PC-9 (cell line): Measurements from ENCODE around the gene SUB1. TPM values are rescaled to one million over a fixed set of nuclear protein-coding genes. Genes with fewer than 3 reads are reported as not detected.

ENCODE experiments used
- BruUV-seq: library from RNA; stranded (reverse); fragments of 400-500 nt; replicated peaks from 2 replicates; lab custom pipeline; 2021; lab: Mats Ljungman, UMichigan
- CTCF ChIA-PET: fragments of 300-600 bp; sonication (Branson Sonifier 250); formaldehyde crosslinking; loops from one replicate; lab custom pipeline; 2022; ENCODE audit warnings: antibody characterized with exemption; lab: Charles Lee
- POLR2A ChIA-PET: fragments of 300-600 bp; sonication (Branson Sonifier 250); formaldehyde crosslinking; loops from one replicate; lab custom pipeline; 2022; ENCODE audit warnings: antibody characterized with exemption; ENCODE audit not compliant: unreplicated experiment; lab: Charles Lee
- DNase-seq, 2 experiments: peaks; one replicate each; pipeline versions ENCODE4 v3.0.0 to v3.0.0-alpha.2; 2015 to 2022; ENCODE audit warnings: mixed read lengths in 1 of 2
- H2AFZ ChIP-seq: fragments of 200-600 bp; sonication (generic); 2 replicates; pipeline ENCODE4 v1.8.1; 2017; ENCODE audit warnings: antibody characterized with exemption
- H3F3A ChIP-seq: fragments of 200-600 bp; sonication (generic); 2 replicates; pipeline ENCODE4 v1.8.1; 2017; ENCODE audit warnings: antibody characterized with exemption, mild to moderate bottlenecking, low read depth; ENCODE audit not compliant: insufficient read depth
- H3K27ac ChIP-seq: fragments of 200-600 bp; sonication (generic); 2 replicates; pipeline ENCODE4 v1.6.1; 2016; ENCODE audit warnings: mixed run types
- H3K27me3 ChIP-seq: fragments of 200-600 bp; sonication (generic); 2 replicates; pipeline ENCODE4 v1.6.1; 2016; ENCODE audit warnings: low read depth, mixed run types; ENCODE audit not compliant: insufficient read depth
- H3K36me3 ChIP-seq: fragments of 200-600 bp; sonication (generic); 2 replicates; pipeline ENCODE4 v1.6.1; 2016; ENCODE audit warnings: low read depth, mixed run types
- H3K4me1 ChIP-seq: fragments of 200-600 bp; sonication (generic); replicated peaks from 2 replicates; pipeline ENCODE4 v1.6.1; 2016; ENCODE audit warnings: mixed run types; ENCODE audit not compliant: insufficient read depth
- H3K4me2 ChIP-seq: fragments of 200-600 bp; sonication (generic); 2 replicates; pipeline ENCODE4 v1.6.1; 2017; ENCODE audit warnings: mixed run types
- H3K4me3 ChIP-seq: fragments of 200-600 bp; sonication (generic); 2 replicates; pipeline ENCODE4 v1.6.1; 2016; ENCODE audit warnings: mixed run types
- H3K79me2 ChIP-seq: fragments of 200-600 bp; sonication (generic); 2 replicates; pipeline ENCODE4 v1.6.1; 2017; ENCODE audit warnings: low read depth, mixed run types
- H3K9me2 ChIP-seq: fragments of 200-600 bp; sonication (generic); 2 replicates; pipeline ENCODE4 v1.8.1; 2017; ENCODE audit warnings: mild to moderate bottlenecking; ENCODE audit not compliant: insufficient read depth
- H3K9me3 ChIP-seq: fragments of 200-600 bp; sonication (generic); 2 replicates; pipeline ENCODE4 v1.8.1; 2016; ENCODE audit warnings: low read depth; ENCODE audit not compliant: insufficient read depth
- H4K20me1 ChIP-seq: fragments of 200-600 bp; sonication (generic); 2 replicates; pipeline ENCODE4 v1.8.1; 2017; ENCODE audit not compliant: insufficient read depth
- CTCF ChIP-seq: fragments of 200-600 bp; sonication (generic); conservative IDR thresholded peaks from 2 replicates; pipeline ENCODE4 v1.6.1; 2017; ENCODE audit warnings: mixed run types, antibody characterized with exemption, mild to moderate bottlenecking, moderate library complexity
- EZH2 ChIP-seq: fragments of 200-600 bp; sonication (generic); IDR thresholded peaks from 2 replicates; pipeline ENCODE4 v1.8.0; 2017; ENCODE audit warnings: antibody characterized with exemption, low read depth
- intact Hi-C: fragments of 100-400 bp; cut with micrococcal nuclease; formaldehyde crosslinking; loops from one replicate; pipeline ENCODE4 v1.10.0; 2022; ENCODE audit not compliant: unreplicated experiment
- total RNA-seq: library from RNA; stranded (reverse); gene quantifications from 2 replicates; pipeline ENCODE4 v1.2.3, GENCODE V29; 2021

The SUB1 gene
- total RNA-seq, 1 experiment from 2014 or later: 328 TPM

- Histone ChIP-seq H3K9me3 (no peaks in the 10 kb centered on the region), H3K4me2 (no peak overlapping the region), H3F3A (no peaks in the 10 kb centered on the region; the same call in 1 of the 2 replicates), H3K27me3 (no peaks in the 10 kb centered on the region), H3K9me2 (no peaks in the 10 kb centered on the region), H3K4me1 (no peaks in the 10 kb centered on the region), H3K36me3 (peaks cover 88% of the 10 kb centered on the region), H2AFZ (no peak overlapping the region), H3K4me3 (no peak overlapping the region), H4K20me1 (peaks cover 42% of the 10 kb centered on the region), H3K79me2 (peaks cover 5% of the 10 kb centered on the region), H3K27ac (no peak overlapping the region)
- ChIA-PET POLR2A (interaction anchor here (0.7 kb wide), 1 partner anchor 179 kb away, joined by 6 read pairs; no protein-coding TSS in a partner anchor), CTCF (interaction anchor here (0.6 to 1.1 kb wide), 2 partner anchors 92 to 584 kb away, joined by 3 to 4 read pairs; no protein-coding TSS in a partner anchor)
- TF ChIP-seq CTCF (no peak), EZH2 (no peak)
- DNase-seq: no peak
- BruUV-seq: no TSS peak
- intact Hi-C loops: loop anchor here (5.0 to 10.0 kb wide), 2 partner anchors 182 to 585 kb away; no protein-coding TSS in a partner anchor
Observed at GRCh38 chr5:32597041-32597629, 11.8 kb downstream of the SUB1 start.

GRCh38 chr5:32598260-32598937, 13.0 kb downstream of the SUB1 start:
- TF ChIP-seq EZH2 (no peak), CTCF (no peak)
- Histone ChIP-seq H3K4me3 (no peak overlapping the region), H2AFZ (no peak overlapping the region), H3K4me1 (no peaks in the 10 kb centered on the region), H3K27ac (no peak overlapping the region), H3K9me3 (no peaks in the 10 kb centered on the region), H3F3A (no peaks in the 10 kb centered on the region; the same call in 1 of the 2 replicates), H3K79me2 (no peaks in the 10 kb centered on the region), H3K4me2 (no peak overlapping the region), H3K27me3 (no peaks in the 10 kb centered on the region), H3K36me3 (peaks cover 80% of the 10 kb centered on the region), H4K20me1 (peaks cover 33% of the 10 kb centered on the region), H3K9me2 (no peaks in the 10 kb centered on the region)
- BruUV-seq: no TSS peak
- CTCF ChIA-PET: interaction anchor here (0.6 to 1.1 kb wide), 2 partner anchors 253 to 583 kb away, joined by 4 to 5 read pairs; no protein-coding TSS in a partner anchor
- intact Hi-C loops: loop anchor here (5.0 to 10.0 kb wide), 2 partner anchors 184 to 584 kb away; no protein-coding TSS in a partner anchor
- POLR2A ChIA-PET: no interaction called here
- no peak for DNase-seq

GRCh38 chr5:32598997-32599549, 13.7 kb downstream of the SUB1 start:
- ChIA-PET POLR2A (no interaction called here), CTCF (no interaction called here)
- H4K20me1 ChIP-seq: peaks cover 28% of the 10 kb centered on the region
- H3K4me3 ChIP-seq: no peak overlapping the region
- no peaks in the 10 kb centered on the region for H3K9me2 ChIP-seq
- DNase-seq: no peak
- H3K4me2 ChIP-seq: no peak overlapping the region
- no peak overlapping the region for H2AFZ ChIP-seq
- TF ChIP-seq CTCF (no peak), EZH2 (no peak)
- H3K4me1 ChIP-seq: no peaks in the 10 kb centered on the region
- no TSS peak for BruUV-seq
- intact Hi-C loops: loop anchor here (5.0 to 10.0 kb wide), 2 partner anchors 184 to 583 kb away; no protein-coding TSS in a partner anchor
- H3K27me3 ChIP-seq: no peaks in the 10 kb centered on the region
- no peaks in the 10 kb centered on the region for H3K9me3 ChIP-seq
- H3K27ac ChIP-seq: no peak overlapping the region
- no peaks in the 10 kb centered on the region; the same call in 1 of the 2 replicates for H3F3A ChIP-seq
- H3K79me2 ChIP-seq: no peaks in the 10 kb centered on the region
- H3K36me3 ChIP-seq: peaks cover 73% of the 10 kb centered on the region
